PC-3 (cell line): Measurements from ENCODE around the gene LRRC7.

Experiments
- CTCF ChIP-seq: fragments of 300-600 bp; sonication (generic); conservative IDR thresholded peaks from 2 replicates; pipeline ENCODE4 v1.5.1; 2017; ENCODE audit warnings: antibody characterized with exemption, low read depth, mild to moderate bottlenecking, low read length
- EZH2 ChIP-seq: fragments of 300-600 bp; sonication (generic); IDR thresholded peaks from one replicate; pipeline ENCODE4 v1.6.1; 2017; ENCODE audit warnings: antibody characterized with exemption, mild to moderate bottlenecking, low read length; ENCODE audit not compliant: unreplicated experiment
- EZH2phosphoT487 ChIP-seq: fragments of 300-600 bp; sonication (generic); IDR thresholded peaks from 2 replicates; pipeline ENCODE4 v1.6.1; 2018; ENCODE audit warnings: mild to moderate bottlenecking, antibody characterized with exemption, low read length, borderline replicate concordance

DNA sequence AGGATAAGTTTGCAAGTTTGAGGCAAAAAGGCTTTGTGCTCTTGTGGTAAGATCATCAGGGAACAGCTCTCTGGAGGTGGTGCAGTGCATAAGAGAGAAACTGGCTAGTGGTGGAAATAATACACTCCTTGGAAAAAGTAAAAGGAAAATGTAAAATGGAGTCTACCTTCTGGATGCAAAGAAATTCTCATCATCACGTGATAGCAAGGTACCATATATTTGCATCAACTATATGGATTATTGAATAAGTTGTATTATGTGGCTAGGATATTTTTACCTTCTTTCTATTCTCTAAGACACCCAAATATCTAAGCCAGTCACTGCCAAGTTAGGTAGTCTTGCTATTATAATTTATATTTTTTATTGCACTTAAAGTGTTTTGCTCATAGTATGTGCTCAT, 14.0 kb upstream of the LRRC7 start:
- TF ChIP-seq CTCF (no peak), EZH2phosphoT487 (no peak), EZH2 (no peak)
